ENCODE measurements around the gene TLL2. TPM values are rescaled to one million over a fixed set of nuclear protein-coding genes. Genes with fewer than 3 reads are reported as not detected.

TLL2 gene
- total and polyA plus RNA-seq, 9 donors: 0.53 to 1.8 (median 1.1) TPM

GRCh38 chr10:96427291-96427690 lies 86.4 kb downstream of the TLL2 start:
- WGBS (ENCODE audit: insufficient coverage): no CpG with 5 or more reads among the region's 2 CpGs
- Histone ChIP-seq H3K36me3 (ENCODE audit: control insufficient read depth, insufficient read depth, low read length) (no peaks in the 10 kb centered on the region), H3K27ac (ENCODE audit: low read length) (no peak overlapping the region), H3K4me1 (ENCODE audit: control insufficient read depth, insufficient read depth, low read length) (no peaks in the 10 kb centered on the region), H3K27me3 (ENCODE audit: control insufficient read depth, insufficient read depth, low read length) (peaks cover 15% of the 10 kb centered on the region), H3K9me3 (replicated peaks; ENCODE audit: control insufficient read depth, low read depth, low read length) (no peaks in the 10 kb centered on the region), H3K4me3 (ENCODE audit: low read length) (no peak overlapping the region)
- no peak for DNase-seq

GRCh38 chr10:96422525-96422924 lies 91.2 kb downstream of the TLL2 start:
- DNase-seq: no peak
- WGBS (ENCODE audit: insufficient coverage): 92% methylated on average over 8 of the region's 9 CpGs
- H3K27ac ChIP-seq (ENCODE audit: low read length): no peak overlapping the region
- no peak overlapping the region for H3K4me3 ChIP-seq (ENCODE audit: low read length)
- H3K27me3 ChIP-seq (ENCODE audit: control insufficient read depth, insufficient read depth, low read length): peaks cover 9% of the 10 kb centered on the region
- H3K9me3 ChIP-seq (replicated peaks; ENCODE audit: control insufficient read depth, low read depth, low read length): no peaks in the 10 kb centered on the region
- no peaks in the 10 kb centered on the region for H3K4me1 ChIP-seq (ENCODE audit: control insufficient read depth, insufficient read depth, low read length)
- no peaks in the 10 kb centered on the region for H3K36me3 ChIP-seq (ENCODE audit: control insufficient read depth, insufficient read depth, low read length)

DNA sequence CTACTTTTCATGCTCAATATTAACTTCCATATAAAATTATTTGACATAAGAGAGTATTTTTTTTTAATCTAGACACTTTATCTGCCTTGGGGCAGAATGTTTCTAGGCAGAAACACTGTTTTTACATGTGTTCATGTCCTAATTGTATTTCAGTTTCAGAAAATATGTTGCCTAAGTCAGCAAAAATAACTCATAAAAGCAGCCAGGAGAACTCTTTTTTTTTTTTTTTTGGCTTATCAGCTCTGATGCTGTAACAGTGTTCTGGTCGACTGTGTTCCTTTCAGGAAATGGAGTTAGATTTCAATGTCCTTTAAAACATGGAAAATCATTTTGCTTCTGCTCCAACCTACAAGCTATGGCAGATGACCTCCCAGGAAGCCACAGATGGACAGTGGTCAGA lies 91.7 kb downstream of the TLL2 start:
- peaks cover under 1% of the 10 kb centered on the region for H3K4me1 ChIP-seq (ENCODE audit: control insufficient read depth, insufficient read depth, low read length)
- WGBS (ENCODE audit: insufficient coverage): no CpG with 5 or more reads among the region's 1 CpG
- no peaks in the 10 kb centered on the region for H3K36me3 ChIP-seq (ENCODE audit: control insufficient read depth, insufficient read depth, low read length)
- H3K4me3 ChIP-seq (ENCODE audit: low read length): no peak overlapping the region
- H3K27me3 ChIP-seq (ENCODE audit: control insufficient read depth, insufficient read depth, low read length): peaks cover 9% of the 10 kb centered on the region
- no peak overlapping the region for H3K27ac ChIP-seq (ENCODE audit: low read length)
- H3K9me3 ChIP-seq (replicated peaks; ENCODE audit: control insufficient read depth, low read depth, low read length): no peaks in the 10 kb centered on the region
- peak; percentile 20 for DNase-seq

GRCh38 chr10:96420228-96421009 lies 93.3 kb downstream of the TLL2 start:
- Histone ChIP-seq H3K4me1 (ENCODE audit: control insufficient read depth, insufficient read depth, low read length) (peaks cover 11% of the 10 kb centered on the region), H3K4me3 (ENCODE audit: low read length) (no peak overlapping the region), H3K27me3 (ENCODE audit: control insufficient read depth, insufficient read depth, low read length) (peaks cover 9% of the 10 kb centered on the region), H3K9me3 (replicated peaks; ENCODE audit: control insufficient read depth, low read depth, low read length) (no peaks in the 10 kb centered on the region), H3K36me3 (ENCODE audit: control insufficient read depth, insufficient read depth, low read length) (no peaks in the 10 kb centered on the region), H3K27ac (ENCODE audit: low read length) (no peak overlapping the region)
- no peak for DNase-seq
- 76% methylated on average over 13 of the region's 15 CpGs for WGBS (ENCODE audit: insufficient coverage)

GRCh38 chr10:96419351-96419750 lies 94.4 kb downstream of the TLL2 start:
- H3K4me1 ChIP-seq (ENCODE audit: control insufficient read depth, insufficient read depth, low read length): peaks cover 11% of the 10 kb centered on the region

GRCh38 chr10:96418582-96418981 lies 95.1 kb downstream of the TLL2 start:
- H3K27me3 ChIP-seq (ENCODE audit: control insufficient read depth, insufficient read depth, low read length): peaks cover 18% of the 10 kb centered on the region
- H3K4me3 ChIP-seq (ENCODE audit: low read length): no peak overlapping the region
- H3K4me1 ChIP-seq (ENCODE audit: control insufficient read depth, insufficient read depth, low read length): peaks cover 12% of the 10 kb centered on the region
- no peaks in the 10 kb centered on the region for H3K9me3 ChIP-seq (replicated peaks; ENCODE audit: control insufficient read depth, low read depth, low read length)
- no peak for DNase-seq
- H3K27ac ChIP-seq (ENCODE audit: low read length): no peak overlapping the region
- H3K36me3 ChIP-seq (ENCODE audit: control insufficient read depth, insufficient read depth, low read length): no peaks in the 10 kb centered on the region

More at GRCh38 chr10:96419351-96419750, 94.4 kb downstream of the TLL2 start:
- Histone ChIP-seq H3K27ac (ENCODE audit: low read length) (no peak overlapping the region), H3K9me3 (replicated peaks; ENCODE audit: control insufficient read depth, low read depth, low read length) (no peaks in the 10 kb centered on the region), H3K4me3 (ENCODE audit: low read length) (no peak overlapping the region), H3K36me3 (ENCODE audit: control insufficient read depth, insufficient read depth, low read length) (no peaks in the 10 kb centered on the region), H3K27me3 (ENCODE audit: control insufficient read depth, insufficient read depth, low read length) (peaks cover 17% of the 10 kb centered on the region)
- no peak for DNase-seq
- WGBS (ENCODE audit: insufficient coverage): no CpG with 5 or more reads among the region's 3 CpGs

GRCh38 chr10:96417441-96417840 lies 96.3 kb downstream of the TLL2 start:
- Histone ChIP-seq H3K9me3 (replicated peaks; ENCODE audit: control insufficient read depth, low read depth, low read length) (no peaks in the 10 kb centered on the region), H3K4me3 (ENCODE audit: low read length) (no peak overlapping the region), H3K36me3 (ENCODE audit: control insufficient read depth, insufficient read depth, low read length) (no peaks in the 10 kb centered on the region), H3K27ac (ENCODE audit: low read length) (no peak overlapping the region), H3K27me3 (ENCODE audit: control insufficient read depth, insufficient read depth, low read length) (peaks cover 27% of the 10 kb centered on the region), H3K4me1 (ENCODE audit: control insufficient read depth, insufficient read depth, low read length) (peaks cover 24% of the 10 kb centered on the region)
- 90% methylated on average over 1 of the region's 3 CpGs for WGBS (ENCODE audit: insufficient coverage)
- peak; percentile 45 for DNase-seq

- Histone ChIP-seq H3K36me3 (ENCODE audit: control insufficient read depth, insufficient read depth, low read length) (no peaks in the 10 kb centered on the region), H3K27ac (ENCODE audit: low read length) (no peak overlapping the region), H3K27me3 (ENCODE audit: control insufficient read depth, insufficient read depth, low read length) (peaks cover 33% of the 10 kb centered on the region), H3K9me3 (replicated peaks; ENCODE audit: control insufficient read depth, low read depth, low read length) (no peaks in the 10 kb centered on the region), H3K4me3 (ENCODE audit: low read length) (no peak overlapping the region), H3K4me1 (ENCODE audit: control insufficient read depth, insufficient read depth, low read length) (peaks cover 31% of the 10 kb centered on the region)
- peak; percentile 87 for DNase-seq
- 7% methylated on average over 6 of the region's 7 CpGs for WGBS (ENCODE audit: insufficient coverage)
Observed at GRCh38 chr10:96416643-96417042, 97.1 kb downstream of the TLL2 start.

GRCh38 chr10:96415891-96416554 lies 97.7 kb downstream of the TLL2 start:
- H3K27ac ChIP-seq (ENCODE audit: low read length): no peak overlapping the region
- H3K36me3 ChIP-seq (ENCODE audit: control insufficient read depth, insufficient read depth, low read length): no peaks in the 10 kb centered on the region
- no peak overlapping the region for H3K4me3 ChIP-seq (ENCODE audit: low read length)
- peaks cover 35% of the 10 kb centered on the region for H3K27me3 ChIP-seq (ENCODE audit: control insufficient read depth, insufficient read depth, low read length)
- no peaks in the 10 kb centered on the region for H3K9me3 ChIP-seq (replicated peaks; ENCODE audit: control insufficient read depth, low read depth, low read length)
- no peak for DNase-seq
- 83% methylated on average over 4 of the region's 5 CpGs for WGBS (ENCODE audit: insufficient coverage)
- H3K4me1 ChIP-seq (ENCODE audit: control insufficient read depth, insufficient read depth, low read length): peaks cover 33% of the 10 kb centered on the region

DNA sequence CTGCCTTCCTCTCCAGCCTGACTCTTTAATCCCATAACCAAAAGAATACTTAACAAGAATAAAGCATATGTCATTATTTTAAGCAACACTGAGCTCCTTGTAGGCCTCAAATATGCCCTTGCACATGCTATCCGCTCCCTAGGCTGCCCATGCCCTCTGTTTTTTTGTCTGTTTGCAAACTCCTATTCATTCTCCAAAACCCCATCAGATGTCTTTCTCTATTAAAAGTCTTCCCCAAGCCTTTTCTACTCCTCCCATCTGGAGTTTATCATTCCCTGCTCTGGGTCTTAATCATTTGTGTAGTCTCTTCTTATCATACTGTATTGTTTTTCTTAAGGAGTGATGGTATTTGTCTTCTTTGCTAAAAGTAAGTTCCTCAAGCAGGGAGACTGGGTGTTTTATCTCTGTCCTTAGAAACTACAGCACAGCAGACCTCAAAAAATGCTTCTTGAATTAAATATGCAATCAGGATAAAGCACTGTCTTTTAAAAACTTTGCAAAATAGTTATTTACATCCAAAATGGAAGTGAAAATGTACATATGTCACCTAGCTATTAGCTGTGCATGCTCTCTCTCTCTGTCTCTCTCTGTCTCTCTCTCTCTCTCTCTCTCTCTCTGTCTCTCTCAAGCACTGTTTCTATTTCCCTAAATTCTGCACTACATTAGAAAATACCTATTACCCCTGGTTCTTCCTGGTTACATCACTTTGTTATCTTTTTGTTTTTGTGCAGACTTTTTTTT lies 98.4 kb downstream of the TLL2 start:
- H3K4me3 ChIP-seq (ENCODE audit: low read length): no peak overlapping the region
- H3K36me3 ChIP-seq (ENCODE audit: control insufficient read depth, insufficient read depth, low read length): no peaks in the 10 kb centered on the region
- peaks cover 33% of the 10 kb centered on the region for H3K4me1 ChIP-seq (ENCODE audit: control insufficient read depth, insufficient read depth, low read length)
- 82% methylated on average over 1 of the region's 1 CpG for WGBS (ENCODE audit: insufficient coverage)
- peaks cover 38% of the 10 kb centered on the region for H3K27me3 ChIP-seq (ENCODE audit: control insufficient read depth, insufficient read depth, low read length)
- H3K27ac ChIP-seq (ENCODE audit: low read length): no peak overlapping the region
- DNase-seq: no peak
- H3K9me3 ChIP-seq (replicated peaks; ENCODE audit: control insufficient read depth, low read depth, low read length): no peaks in the 10 kb centered on the region

All from muscle of leg (tissue), 11 donors.